ENCODE data around the gene COPRS.

Gene COPRS

GRCh38 chr17:31858642-31859486 lies at the start of gene COPRS:
Gene COPRS, minus strand, starts transcription at chr17:31859244. Its CDS starts 45 bp downstream, at chr17:31859199.
- Histone ChIP-seq H3K36me3 (ENCODE audit: control insufficient read depth, insufficient read depth, low read length) (peaks cover under 1% of the 10 kb centered on the region), H3K9ac (ENCODE audit: low read length) (peak within 1 kb of the TSS; percentile 60), H3K4me1 (ENCODE audit: control insufficient read depth, insufficient read depth, low read length) (peaks cover 12% of the 10 kb centered on the region), H3K9me3 (ENCODE audit: control insufficient read depth, low read length) (no peaks in the 10 kb centered on the region), H3K4me3 (ENCODE audit: low read length) (peak within 1 kb of the TSS; percentile 56), H3K27me3 (ENCODE audit: control insufficient read depth, insufficient read depth, low read length) (no peaks in the 10 kb centered on the region)

- no peaks in the 10 kb centered on the region for H3K4me1 ChIP-seq (ENCODE audit: control insufficient read depth, insufficient read depth, low read length)
- no peak overlapping the region for H3K4me3 ChIP-seq (ENCODE audit: low read length)
- no peak overlapping the region for H3K9ac ChIP-seq (ENCODE audit: low read length)
- no peaks in the 10 kb centered on the region for H3K27me3 ChIP-seq (ENCODE audit: control insufficient read depth, insufficient read depth, low read length)
- H3K9me3 ChIP-seq (ENCODE audit: control insufficient read depth, low read length), result no peaks in the 10 kb centered on the region
- H3K36me3 ChIP-seq (ENCODE audit: control insufficient read depth, insufficient read depth, low read length), result no peaks in the 10 kb centered on the region
Measured at GRCh38 chr17:31908386-31908785, 49.3 kb upstream of the COPRS start.

- H3K36me3 ChIP-seq (ENCODE audit: control insufficient read depth, insufficient read depth, low read length), result no peaks in the 10 kb centered on the region
- H3K4me3 ChIP-seq (ENCODE audit: low read length), result no peak overlapping the region
- no peak overlapping the region for H3K9ac ChIP-seq (ENCODE audit: low read length)
- H3K9me3 ChIP-seq (ENCODE audit: control insufficient read depth, low read length), result no peaks in the 10 kb centered on the region
- no peaks in the 10 kb centered on the region for H3K27me3 ChIP-seq (ENCODE audit: control insufficient read depth, insufficient read depth, low read length)
- H3K4me1 ChIP-seq (ENCODE audit: control insufficient read depth, insufficient read depth, low read length), result no peaks in the 10 kb centered on the region
Measured at GRCh38 chr17:31907342-31907962, 48.4 kb upstream of the COPRS start.

- H3K4me1 ChIP-seq (ENCODE audit: control insufficient read depth, insufficient read depth, low read length), result peaks cover 4% of the 10 kb centered on the region
- no peaks in the 10 kb centered on the region for H3K9me3 ChIP-seq (ENCODE audit: control insufficient read depth, low read length)
- no peak overlapping the region for H3K4me3 ChIP-seq (ENCODE audit: low read length)
- H3K27me3 ChIP-seq (ENCODE audit: control insufficient read depth, insufficient read depth, low read length), result no peaks in the 10 kb centered on the region
- no peaks in the 10 kb centered on the region for H3K36me3 ChIP-seq (ENCODE audit: control insufficient read depth, insufficient read depth, low read length)
- no peak overlapping the region for H3K9ac ChIP-seq (ENCODE audit: low read length)
Measured at GRCh38 chr17:31903401-31903800, 44.4 kb upstream of the COPRS start.

- no peaks in the 10 kb centered on the region for H3K9me3 ChIP-seq (ENCODE audit: control insufficient read depth, low read length)
Measured at GRCh38 chr17:31902693-31903092, 43.6 kb upstream of the COPRS start.

GRCh38 chr17:31900877-31901276 lies 41.8 kb upstream of the COPRS start:
- peak overlapping the region; percentile 83 for H3K9ac ChIP-seq (ENCODE audit: low read length)
- no peaks in the 10 kb centered on the region for H3K36me3 ChIP-seq (ENCODE audit: control insufficient read depth, insufficient read depth, low read length)
- peak overlapping the region; percentile 61 for H3K4me3 ChIP-seq (ENCODE audit: low read length)
- H3K4me1 ChIP-seq (ENCODE audit: control insufficient read depth, insufficient read depth, low read length), result peaks cover 4% of the 10 kb centered on the region
- H3K27me3 ChIP-seq (ENCODE audit: control insufficient read depth, insufficient read depth, low read length), result no peaks in the 10 kb centered on the region
- H3K9me3 ChIP-seq (ENCODE audit: control insufficient read depth, low read length), result no peaks in the 10 kb centered on the region

More at GRCh38 chr17:31902693-31903092, 43.6 kb upstream of the COPRS start:
- Histone ChIP-seq H3K4me1 (ENCODE audit: control insufficient read depth, insufficient read depth, low read length) (peaks cover 4% of the 10 kb centered on the region), H3K27me3 (ENCODE audit: control insufficient read depth, insufficient read depth, low read length) (no peaks in the 10 kb centered on the region), H3K36me3 (ENCODE audit: control insufficient read depth, insufficient read depth, low read length) (no peaks in the 10 kb centered on the region), H3K9ac (ENCODE audit: low read length) (no peak overlapping the region), H3K4me3 (ENCODE audit: low read length) (no peak overlapping the region)

GRCh38 chr17:31888124-31888523 lies 29.1 kb upstream of the COPRS start:
- Histone ChIP-seq H3K27me3 (ENCODE audit: control insufficient read depth, insufficient read depth, low read length) (no peaks in the 10 kb centered on the region), H3K9me3 (ENCODE audit: control insufficient read depth, low read length) (no peaks in the 10 kb centered on the region), H3K4me1 (ENCODE audit: control insufficient read depth, insufficient read depth, low read length) (no peaks in the 10 kb centered on the region), H3K9ac (ENCODE audit: low read length) (no peak overlapping the region), H3K4me3 (ENCODE audit: low read length) (no peak overlapping the region), H3K36me3 (ENCODE audit: control insufficient read depth, insufficient read depth, low read length) (no peaks in the 10 kb centered on the region)

- Histone ChIP-seq H3K9me3 (ENCODE audit: control insufficient read depth, low read length) (no peaks in the 10 kb centered on the region), H3K4me3 (ENCODE audit: low read length) (no peak overlapping the region), H3K36me3 (ENCODE audit: control insufficient read depth, insufficient read depth, low read length) (no peaks in the 10 kb centered on the region), H3K9ac (ENCODE audit: low read length) (no peak overlapping the region), H3K27me3 (ENCODE audit: control insufficient read depth, insufficient read depth, low read length) (no peaks in the 10 kb centered on the region), H3K4me1 (ENCODE audit: control insufficient read depth, insufficient read depth, low read length) (no peaks in the 10 kb centered on the region)
Measured at GRCh38 chr17:31882571-31882970, 23.5 kb upstream of the COPRS start.

- H3K4me1 ChIP-seq (ENCODE audit: control insufficient read depth, insufficient read depth, low read length), result no peaks in the 10 kb centered on the region
- H3K9ac ChIP-seq (ENCODE audit: low read length), result no peak overlapping the region
- no peaks in the 10 kb centered on the region for H3K27me3 ChIP-seq (ENCODE audit: control insufficient read depth, insufficient read depth, low read length)
- no peaks in the 10 kb centered on the region for H3K9me3 ChIP-seq (ENCODE audit: control insufficient read depth, low read length)
- no peak overlapping the region for H3K4me3 ChIP-seq (ENCODE audit: low read length)
- H3K36me3 ChIP-seq (ENCODE audit: control insufficient read depth, insufficient read depth, low read length), result no peaks in the 10 kb centered on the region
Measured at GRCh38 chr17:31880311-31880710, 21.3 kb upstream of the COPRS start.

- H3K27me3 ChIP-seq (ENCODE audit: control insufficient read depth, insufficient read depth, low read length), result no peaks in the 10 kb centered on the region
- no peak overlapping the region for H3K9ac ChIP-seq (ENCODE audit: low read length)
- H3K4me1 ChIP-seq (ENCODE audit: control insufficient read depth, insufficient read depth, low read length), result no peaks in the 10 kb centered on the region
- H3K36me3 ChIP-seq (ENCODE audit: control insufficient read depth, insufficient read depth, low read length), result no peaks in the 10 kb centered on the region
- no peak overlapping the region for H3K4me3 ChIP-seq (ENCODE audit: low read length)
- no peaks in the 10 kb centered on the region for H3K9me3 ChIP-seq (ENCODE audit: control insufficient read depth, low read length)
Measured at GRCh38 chr17:31878703-31879073, 19.6 kb upstream of the COPRS start.

GRCh38 chr17:31877911-31878702 lies 19.1 kb upstream of the COPRS start:
- Histone ChIP-seq H3K4me1 (ENCODE audit: control insufficient read depth, insufficient read depth, low read length) (no peaks in the 10 kb centered on the region), H3K27me3 (ENCODE audit: control insufficient read depth, insufficient read depth, low read length) (no peaks in the 10 kb centered on the region), H3K4me3 (ENCODE audit: low read length) (no peak overlapping the region), H3K9ac (ENCODE audit: low read length) (no peak overlapping the region), H3K9me3 (ENCODE audit: control insufficient read depth, low read length) (no peaks in the 10 kb centered on the region), H3K36me3 (ENCODE audit: control insufficient read depth, insufficient read depth, low read length) (peaks cover 4% of the 10 kb centered on the region)

- no peaks in the 10 kb centered on the region for H3K9me3 ChIP-seq (ENCODE audit: control insufficient read depth, low read length)
- H3K27me3 ChIP-seq (ENCODE audit: control insufficient read depth, insufficient read depth, low read length), result no peaks in the 10 kb centered on the region
- H3K9ac ChIP-seq (ENCODE audit: low read length), result no peak overlapping the region
- no peak overlapping the region for H3K4me3 ChIP-seq (ENCODE audit: low read length)
- no peaks in the 10 kb centered on the region for H3K4me1 ChIP-seq (ENCODE audit: control insufficient read depth, insufficient read depth, low read length)
- peaks cover 4% of the 10 kb centered on the region for H3K36me3 ChIP-seq (ENCODE audit: control insufficient read depth, insufficient read depth, low read length)
Measured at GRCh38 chr17:31877341-31877740, 18.3 kb upstream of the COPRS start.

All from mucosa of stomach (tissue), 1 donor.